BLaER1 (cell line): ENCODE data around the gene POLE.
"Not testable (repeated sequence)": the region's sequence is repeated elsewhere in the genome, so short reads cannot be mapped to it uniquely, and the experiment has no call there.

ENCODE experiments used
- H3K27ac ChIP-seq: shearing (Covaris generic); formaldehyde crosslinking; 2 replicates; pipeline ENCODE4 v1.8.1; 2022
- H3K27me3 ChIP-seq: shearing (Covaris generic); formaldehyde crosslinking; 2 replicates; pipeline ENCODE4 v1.8.1; 2022
- H3K36me3 ChIP-seq: shearing (Covaris generic); formaldehyde crosslinking; 2 replicates; pipeline ENCODE4 v1.8.1; 2022
- H3K4me1 ChIP-seq: shearing (Covaris generic); formaldehyde crosslinking; 2 replicates; pipeline ENCODE4 v1.8.1; 2022
- H3K4me2 ChIP-seq: shearing (Covaris generic); formaldehyde crosslinking; 2 replicates; pipeline ENCODE4 v1.8.1; 2022
- H3K4me3 ChIP-seq: shearing (Covaris generic); formaldehyde crosslinking; 2 replicates; pipeline ENCODE4 v1.8.1; 2022
- H3K9ac ChIP-seq: shearing (Covaris generic); formaldehyde crosslinking; 2 replicates; pipeline ENCODE4 v1.8.1; 2022
- H3K9me3 ChIP-seq: shearing (Covaris generic); formaldehyde crosslinking; 2 replicates; pipeline ENCODE4 v1.8.1; 2022
- H4K20me1 ChIP-seq: shearing (Covaris generic); formaldehyde crosslinking; 2 replicates; pipeline ENCODE4 v1.8.1; 2022
- Cebpa-rat ChIP-seq: shearing (Covaris generic); IDR thresholded peaks from 2 replicates; pipeline ENCODE4 v1.8.1; 2022

POLE gene

DNA sequence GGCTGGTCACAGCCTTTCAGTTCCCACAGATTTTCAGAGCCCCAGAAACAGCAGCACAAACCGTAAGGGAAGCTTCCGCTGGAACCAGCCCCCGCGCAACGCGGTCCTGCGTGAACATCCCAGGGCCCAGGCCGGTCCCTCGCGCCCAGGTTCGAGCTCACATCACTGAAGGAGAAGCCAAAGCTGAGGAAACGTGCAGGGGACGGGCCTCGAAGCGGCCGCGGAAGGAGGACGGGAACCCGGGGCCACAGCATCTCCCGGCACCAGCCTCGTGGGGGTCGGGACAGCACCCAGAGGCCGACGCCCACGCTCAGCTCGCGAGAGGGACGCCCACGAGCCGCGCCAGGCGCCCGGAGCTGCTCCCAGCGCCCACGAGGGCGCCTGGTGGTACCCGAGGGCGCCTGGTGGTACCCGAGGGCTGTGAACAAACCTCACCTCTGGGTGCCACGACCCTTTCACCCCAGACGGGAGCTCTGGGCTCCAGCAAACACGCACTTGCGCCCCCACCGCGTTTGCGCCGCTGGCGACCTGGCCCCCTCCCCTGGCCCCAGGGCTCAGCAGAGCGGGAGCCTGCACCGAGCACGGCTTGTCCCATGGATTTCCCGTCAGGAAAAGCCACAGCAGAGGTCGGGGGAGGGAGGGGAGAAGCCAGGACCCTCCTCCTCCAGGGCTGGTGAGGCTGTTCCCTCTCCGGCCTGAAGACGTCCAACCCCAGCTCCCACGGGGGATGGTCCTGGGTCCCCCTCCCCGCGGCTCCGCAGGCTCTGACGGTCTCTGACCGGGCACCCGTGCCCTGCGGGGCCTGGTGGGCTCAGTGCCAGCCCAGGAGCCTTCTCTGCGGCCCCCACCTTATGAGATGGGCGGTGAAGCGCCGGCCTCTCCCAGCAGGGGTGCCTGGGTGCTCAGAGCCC is 83.6 kb downstream of the POLE start:
- H3K4me1 ChIP-seq: peaks cover 29% of the 10 kb centered on the region
- H3K9me3 ChIP-seq: no peaks in the 10 kb centered on the region
- H4K20me1 ChIP-seq: no peaks in the 10 kb centered on the region
- no peak overlapping the region for H3K4me2 ChIP-seq
- no peak overlapping the region for H3K9ac ChIP-seq
- H3K27me3 ChIP-seq: peaks cover 55% of the 10 kb centered on the region
- H3K27ac ChIP-seq: no peak overlapping the region
- no peak overlapping the region for H3K4me3 ChIP-seq
- no peak for TF ChIP-seq Cebpa-rat
- no peaks in the 10 kb centered on the region for H3K36me3 ChIP-seq

- Histone ChIP-seq H3K9ac (no peak overlapping the region), H3K27me3 (peaks cover 55% of the 10 kb centered on the region)
- TF ChIP-seq Cebpa-rat: no peak
Observed at GRCh38 chr12:132602572-132603239, 84.4 kb downstream of the POLE start.

GRCh38 chr12:132601171-132601883 is 85.8 kb downstream of the POLE start:
- Histone ChIP-seq H3K4me2 (peak overlapping the region; percentile 93), H3K27me3 (peaks cover 44% of the 10 kb centered on the region), H3K36me3 (no peaks in the 10 kb centered on the region), H3K4me1 (peaks cover 32% of the 10 kb centered on the region), H3K9ac (peak overlapping the region; percentile 71), H3K27ac (peak overlapping the region; percentile 70), H3K4me3 (peak overlapping the region; percentile 64), H3K9me3 (no peaks in the 10 kb centered on the region), H4K20me1 (no peaks in the 10 kb centered on the region)
- TF ChIP-seq Cebpa-rat: no peak

More at GRCh38 chr12:132602572-132603239, 84.4 kb downstream of the POLE start:
- H3K36me3 ChIP-seq: no peaks in the 10 kb centered on the region
- H3K9me3 ChIP-seq: no peaks in the 10 kb centered on the region
- peaks cover 24% of the 10 kb centered on the region for H3K4me1 ChIP-seq
- 0 out of 2 replicates have a peak overlapping the region, but pooled peaks have one; percentile 3 for H3K4me2 ChIP-seq
- H3K27ac ChIP-seq: no peak overlapping the region
- no peak overlapping the region for H3K4me3 ChIP-seq
- H4K20me1 ChIP-seq: no peaks in the 10 kb centered on the region

GRCh38 chr12:132600048-132601032 is 86.8 kb downstream of the POLE start:
- peak overlapping the region; percentile 64 for H3K4me3 ChIP-seq
- peak overlapping the region; percentile 70 for H3K27ac ChIP-seq
- H4K20me1 ChIP-seq: no peaks in the 10 kb centered on the region
- H3K27me3 ChIP-seq: peaks cover 34% of the 10 kb centered on the region
- H3K9me3 ChIP-seq: no peaks in the 10 kb centered on the region
- H3K9ac ChIP-seq: peak overlapping the region; percentile 71
- no peak for TF ChIP-seq Cebpa-rat
- peaks cover 32% of the 10 kb centered on the region for H3K4me1 ChIP-seq
- no peaks in the 10 kb centered on the region for H3K36me3 ChIP-seq
- peak overlapping the region; percentile 93 for H3K4me2 ChIP-seq

- peak; percentile 72 for TF ChIP-seq Cebpa-rat
- H3K9me3 ChIP-seq, H4K20me1 ChIP-seq, H3K36me3 ChIP-seq: not testable (repeated sequence)
- Histone ChIP-seq H3K4me1 (peaks cover 32% of the 10 kb centered on the region), H3K27me3 (peaks cover 26% of the 10 kb centered on the region), H3K4me3 (peak overlapping the region; percentile 65; the same call in 1 of the 2 replicates), H3K9ac (peak overlapping the region; percentile 74; the same call in 1 of the 2 replicates), H3K27ac (peak overlapping the region; percentile 83), H3K4me2 (peak overlapping the region; percentile 93)
Observed at GRCh38 chr12:132599502-132599901, 87.6 kb downstream of the POLE start.

DNA sequence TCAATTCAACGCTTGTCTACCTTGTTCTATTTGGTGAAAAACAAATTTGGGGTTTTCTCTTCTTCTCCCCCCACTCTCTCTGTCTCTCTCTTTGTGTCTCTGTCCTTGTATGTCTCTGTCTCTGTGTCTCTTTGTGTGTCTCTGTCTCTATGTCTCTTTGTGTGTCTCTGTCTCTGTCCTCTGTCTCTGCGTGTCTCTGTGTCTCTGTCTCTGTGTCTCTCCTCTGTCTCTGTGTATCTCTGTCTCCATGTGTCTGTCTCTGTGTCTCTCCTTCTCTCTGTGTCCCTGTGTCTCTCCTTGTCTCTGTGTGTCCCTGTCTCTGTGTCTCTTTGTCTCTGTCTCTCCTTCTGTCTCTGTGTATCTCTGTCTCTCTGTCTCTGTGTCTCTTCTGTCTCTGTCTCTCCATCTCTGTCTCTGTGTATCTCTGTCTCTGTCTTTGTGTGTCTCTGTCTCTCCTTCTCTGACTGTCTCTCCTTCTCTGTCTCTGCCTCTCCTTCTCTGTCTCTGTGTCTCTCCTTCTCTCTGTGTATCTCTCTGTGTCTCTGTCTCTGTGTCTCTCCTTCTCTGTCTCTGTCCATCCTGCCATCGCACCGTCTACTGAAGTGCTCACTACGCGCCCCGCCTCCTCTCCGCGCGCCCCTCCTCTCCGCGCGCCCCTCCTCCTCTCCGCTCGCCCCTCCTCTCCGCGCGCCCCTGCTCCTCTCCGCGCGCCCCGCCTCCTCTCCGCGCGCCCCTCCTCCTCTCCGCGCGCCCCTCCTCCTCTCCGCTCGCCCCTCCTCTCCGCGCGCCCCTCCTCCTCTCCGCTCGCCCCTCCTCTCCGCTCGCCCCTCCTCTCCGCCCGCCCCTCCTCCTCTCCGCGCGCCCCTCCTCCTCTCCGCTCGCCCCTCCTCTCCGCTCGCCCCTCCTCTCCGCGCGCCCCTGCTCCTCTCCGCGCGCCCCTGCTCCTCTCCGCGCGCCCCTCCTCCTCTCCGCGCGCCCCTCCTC is 89.5 kb downstream of the POLE start:
- no peak for TF ChIP-seq Cebpa-rat
- H3K27ac ChIP-seq: no peak overlapping the region
- H3K36me3 ChIP-seq: no peaks in the 10 kb centered on the region
- peak overlapping the region; percentile 81 for H3K4me2 ChIP-seq
- H3K9me3 ChIP-seq: no peaks in the 10 kb centered on the region
- H3K9ac ChIP-seq: no peak overlapping the region
- no peaks in the 10 kb centered on the region for H4K20me1 ChIP-seq
- H3K27me3 ChIP-seq: peaks cover 7% of the 10 kb centered on the region
- peak overlapping the region; percentile 65 for H3K4me3 ChIP-seq
- H3K4me1 ChIP-seq: peaks cover 38% of the 10 kb centered on the region

- H3K27ac ChIP-seq: no peak overlapping the region
- H3K36me3 ChIP-seq: no peaks in the 10 kb centered on the region
- peaks cover 32% of the 10 kb centered on the region for H3K4me1 ChIP-seq
- no peaks in the 10 kb centered on the region for H4K20me1 ChIP-seq
- H3K9me3 ChIP-seq: no peaks in the 10 kb centered on the region
- no peak for TF ChIP-seq Cebpa-rat
- no peak overlapping the region for H3K9ac ChIP-seq
- no peaks in the 10 kb centered on the region for H3K27me3 ChIP-seq
- H3K4me2 ChIP-seq: no peak overlapping the region
- no peak overlapping the region for H3K4me3 ChIP-seq
Observed at GRCh38 chr12:132596016-132596415, 91.1 kb downstream of the POLE start.

- no peaks in the 10 kb centered on the region for H3K27me3 ChIP-seq
- H4K20me1 ChIP-seq: no peaks in the 10 kb centered on the region
- H3K27ac ChIP-seq: no peak overlapping the region
- no peak for TF ChIP-seq Cebpa-rat
- H3K4me3 ChIP-seq: no peak overlapping the region
- H3K4me2 ChIP-seq: no peak overlapping the region
- H3K4me1 ChIP-seq: peaks cover 24% of the 10 kb centered on the region
- no peaks in the 10 kb centered on the region for H3K36me3 ChIP-seq
- no peak overlapping the region for H3K9ac ChIP-seq
- H3K9me3 ChIP-seq: no peaks in the 10 kb centered on the region
Observed at GRCh38 chr12:132595183-132595582, 92.0 kb downstream of the POLE start.
